ENCODE measurements around the gene CEP164.

CEP164 gene

DNA sequence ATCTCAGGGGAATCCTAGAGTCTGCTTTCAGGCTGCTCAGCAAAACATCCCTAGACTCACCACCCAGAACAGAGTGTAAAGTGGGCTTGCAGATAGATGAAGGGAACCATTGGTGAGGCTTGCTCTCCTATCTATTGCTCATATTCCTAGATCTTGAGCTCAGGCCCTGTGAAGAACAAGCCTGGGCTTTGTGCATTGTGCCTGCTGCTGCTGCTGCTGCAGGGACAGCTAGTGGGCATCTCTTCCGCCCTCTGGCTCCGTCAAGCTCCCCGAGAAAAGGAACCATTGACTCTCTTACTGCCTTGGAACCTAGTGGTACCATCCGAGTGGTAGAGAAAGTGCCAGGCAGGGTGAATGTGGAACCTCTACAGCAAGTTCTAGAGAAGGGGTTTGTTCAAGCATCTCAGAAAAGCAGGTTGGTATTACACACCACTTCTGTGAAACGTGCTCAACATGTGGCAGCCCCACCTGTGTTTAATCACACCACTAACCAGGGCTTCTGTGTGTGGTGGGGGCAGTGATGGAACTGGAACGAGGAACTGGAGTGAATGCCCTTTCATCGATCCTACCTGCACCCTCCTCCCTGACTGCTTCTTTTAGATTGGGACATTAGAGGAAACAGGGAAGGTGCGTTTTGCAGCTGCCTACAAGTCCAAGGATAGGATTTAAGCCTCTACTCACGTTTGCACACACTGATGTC lies 32.1 kb upstream of the CEP164 start:
- Histone ChIP-seq H3K79me2 (ENCODE audit: insufficient read depth, low read depth) (no peaks in the 10 kb centered on the region), H3K4me2 (no peak overlapping the region), H3K27ac (no peak overlapping the region), H3K9ac (no peak overlapping the region), H3K4me1 (ENCODE audit: low read depth, poor library complexity, severe bottlenecking) (peaks cover 4% of the 10 kb centered on the region), H3K4me3 (IDR thresholded peaks at IDR 0.05; ENCODE audit: insufficient read depth, low read depth, low read length) (no peak overlapping the region), H2AFZ (ENCODE audit: low read depth) (no peak overlapping the region), H3K36me3 (ENCODE audit: insufficient read depth) (no peaks in the 10 kb centered on the region), H3K27me3 (ENCODE audit: insufficient read depth, low read depth) (no peaks in the 10 kb centered on the region), H4K20me1 (ENCODE audit: insufficient read depth) (no peaks in the 10 kb centered on the region)
- TF ChIP-seq, protein P1, sequence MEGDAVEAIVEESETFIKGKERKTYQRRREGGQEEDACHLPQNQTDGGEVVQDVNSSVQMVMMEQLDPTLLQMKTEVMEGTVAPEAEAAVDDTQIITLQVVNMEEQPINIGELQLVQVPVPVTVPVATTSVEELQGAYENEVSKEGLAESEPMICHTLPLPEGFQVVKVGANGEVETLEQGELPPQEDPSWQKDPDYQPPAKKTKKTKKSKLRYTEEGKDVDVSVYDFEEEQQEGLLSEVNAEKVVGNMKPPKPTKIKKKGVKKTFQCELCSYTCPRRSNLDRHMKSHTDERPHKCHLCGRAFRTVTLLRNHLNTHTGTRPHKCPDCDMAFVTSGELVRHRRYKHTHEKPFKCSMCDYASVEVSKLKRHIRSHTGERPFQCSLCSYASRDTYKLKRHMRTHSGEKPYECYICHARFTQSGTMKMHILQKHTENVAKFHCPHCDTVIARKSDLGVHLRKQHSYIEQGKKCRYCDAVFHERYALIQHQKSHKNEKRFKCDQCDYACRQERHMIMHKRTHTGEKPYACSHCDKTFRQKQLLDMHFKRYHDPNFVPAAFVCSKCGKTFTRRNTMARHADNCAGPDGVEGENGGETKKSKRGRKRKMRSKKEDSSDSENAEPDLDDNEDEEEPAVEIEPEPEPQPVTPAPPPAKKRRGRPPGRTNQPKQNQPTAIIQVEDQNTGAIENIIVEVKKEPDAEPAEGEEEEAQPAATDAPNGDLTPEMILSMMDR (conservative IDR thresholded peaks at IDR 0.05; ENCODE audit: low read depth, low read length), result no peak

DNA sequence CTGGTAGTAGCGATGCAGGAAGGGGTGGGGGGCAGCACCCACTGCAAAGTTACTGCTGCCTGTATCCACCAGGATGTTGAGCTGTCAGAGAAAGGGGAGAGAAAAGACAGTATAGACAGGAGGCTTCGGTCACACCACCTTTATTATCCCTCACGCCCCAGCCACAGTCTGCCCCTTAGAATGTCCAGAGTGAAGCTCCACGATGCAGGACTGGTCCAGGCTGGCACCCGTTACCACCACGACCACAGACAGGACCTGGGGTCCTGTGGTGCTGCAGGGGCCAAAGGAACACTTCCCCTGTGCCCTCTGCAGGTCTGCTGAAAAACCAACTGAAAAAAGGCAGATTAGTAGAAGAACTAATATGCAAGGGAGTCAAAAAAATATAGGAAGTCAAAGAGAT lies 30.8 kb upstream of the CEP164 start:
- Histone ChIP-seq H3K4me1 (ENCODE audit: low read depth, poor library complexity, severe bottlenecking) (peaks cover 4% of the 10 kb centered on the region), H3K79me2 (ENCODE audit: insufficient read depth, low read depth) (no peaks in the 10 kb centered on the region), H3K9ac (no peak overlapping the region), H4K20me1 (ENCODE audit: insufficient read depth) (no peaks in the 10 kb centered on the region), H2AFZ (ENCODE audit: low read depth) (no peak overlapping the region), H3K27ac (no peak overlapping the region), H3K4me2 (no peak overlapping the region), H3K4me3 (IDR thresholded peaks at IDR 0.05; ENCODE audit: insufficient read depth, low read depth, low read length) (no peak overlapping the region), H3K27me3 (ENCODE audit: insufficient read depth, low read depth) (no peaks in the 10 kb centered on the region), H3K36me3 (ENCODE audit: insufficient read depth) (no peaks in the 10 kb centered on the region)
- TF ChIP-seq, protein P1 (conservative IDR thresholded peaks at IDR 0.05; ENCODE audit: low read depth, low read length), result no peak

DNA sequence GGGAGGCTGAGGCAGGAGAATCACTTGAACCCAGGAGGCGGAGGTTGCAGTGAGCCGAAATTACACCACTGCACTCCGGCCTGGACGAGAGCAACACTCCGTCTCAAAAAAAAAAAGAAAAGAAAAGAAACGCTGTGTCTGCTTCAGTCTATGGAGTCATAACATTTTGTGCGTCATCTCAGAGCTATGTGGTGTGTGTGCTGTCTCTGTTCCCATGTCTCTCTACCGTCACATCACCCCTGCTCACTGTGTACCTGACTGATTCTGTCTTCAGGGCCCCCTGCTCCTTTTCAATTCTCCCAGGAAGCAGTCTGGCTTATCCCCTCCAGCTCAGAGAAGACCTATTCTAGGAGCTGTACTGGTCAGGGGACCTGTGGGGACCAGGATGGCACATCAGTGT lies 29.5 kb upstream of the CEP164 start:
- Histone ChIP-seq H3K4me1 (ENCODE audit: low read depth, poor library complexity, severe bottlenecking) (no peaks in the 10 kb centered on the region), H3K27me3 (ENCODE audit: insufficient read depth, low read depth) (no peaks in the 10 kb centered on the region), H3K79me2 (ENCODE audit: insufficient read depth, low read depth) (no peaks in the 10 kb centered on the region), H3K9ac (no peak overlapping the region), H4K20me1 (ENCODE audit: insufficient read depth) (no peaks in the 10 kb centered on the region), H2AFZ (ENCODE audit: low read depth) (no peak overlapping the region), H3K4me3 (IDR thresholded peaks at IDR 0.05; ENCODE audit: insufficient read depth, low read depth, low read length) (no peak overlapping the region), H3K36me3 (ENCODE audit: insufficient read depth) (no peaks in the 10 kb centered on the region), H3K4me2 (no peak overlapping the region), H3K27ac (no peak overlapping the region)
- TF ChIP-seq, protein P1 (conservative IDR thresholded peaks at IDR 0.05; ENCODE audit: low read depth, low read length), result no peak

DNA sequence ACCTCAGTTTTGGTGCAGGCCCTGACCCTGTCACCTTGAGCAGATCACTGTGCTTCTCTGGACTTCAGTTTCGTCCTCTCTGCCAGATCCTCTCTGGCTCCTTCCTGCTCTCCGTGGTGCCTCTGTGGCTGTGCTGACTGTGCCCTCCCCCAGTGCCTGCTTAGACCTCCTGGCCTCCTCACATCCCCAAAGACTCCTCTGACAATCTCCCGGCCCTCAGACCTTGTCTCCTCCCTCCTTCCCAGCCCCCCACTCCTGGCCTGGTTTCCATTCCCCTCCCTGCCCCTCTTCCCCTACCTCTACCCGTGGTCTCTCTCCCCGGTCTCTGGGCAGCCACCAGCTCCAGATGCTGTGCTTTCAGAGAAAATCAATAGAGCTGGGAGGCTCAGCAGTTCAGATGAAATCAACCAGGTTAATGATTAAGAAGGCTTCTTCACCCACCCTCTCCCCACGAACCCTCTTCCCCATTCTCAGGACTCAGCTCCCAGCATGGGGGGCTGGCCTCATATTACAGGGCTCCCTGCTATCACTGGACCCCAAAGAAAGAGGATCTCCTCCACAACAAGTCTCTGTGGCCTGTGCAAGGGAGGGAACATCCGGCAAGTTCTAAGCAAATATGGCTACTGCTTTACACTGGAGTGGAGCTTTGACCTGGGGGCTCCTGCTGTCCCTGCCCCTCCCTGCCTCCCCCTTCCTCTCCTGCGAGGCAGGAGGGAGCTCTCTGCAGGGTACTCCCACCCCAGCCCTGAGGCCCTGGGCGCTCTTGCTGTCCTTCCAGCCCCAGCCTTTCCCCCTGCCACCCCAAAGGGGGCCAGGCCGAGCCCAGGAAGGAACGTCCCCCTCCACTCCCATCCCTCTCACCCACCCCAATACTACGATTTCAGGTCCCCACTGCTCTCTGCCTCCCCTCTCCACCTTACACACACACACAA lies 28.0 kb upstream of the CEP164 start:
- no peak overlapping the region for H3K27ac ChIP-seq
- TF ChIP-seq, protein P1 (conservative IDR thresholded peaks at IDR 0.05; ENCODE audit: low read depth, low read length), result no peak
- H3K4me3 ChIP-seq (IDR thresholded peaks at IDR 0.05; ENCODE audit: insufficient read depth, low read depth, low read length), result no peak overlapping the region
- H3K4me1 ChIP-seq (ENCODE audit: low read depth, poor library complexity, severe bottlenecking), result no peaks in the 10 kb centered on the region
- H3K9ac ChIP-seq, result no peak overlapping the region
- no peaks in the 10 kb centered on the region for H3K36me3 ChIP-seq (ENCODE audit: insufficient read depth)
- no peaks in the 10 kb centered on the region for H3K79me2 ChIP-seq (ENCODE audit: insufficient read depth, low read depth)
- H2AFZ ChIP-seq (ENCODE audit: low read depth), result no peak overlapping the region
- no peaks in the 10 kb centered on the region for H4K20me1 ChIP-seq (ENCODE audit: insufficient read depth)
- no peak overlapping the region for H3K4me2 ChIP-seq
- H3K27me3 ChIP-seq (ENCODE audit: insufficient read depth, low read depth), result no peaks in the 10 kb centered on the region

Measured in KMS-11 (cell line).